HG03064 (cell line): ENCODE measurements around the gene TEKTIP1.

ENCODE experiments used
- ATAC-seq: cut with Tn5 transposase; IDR thresholded peaks from one replicate; pipeline ENCODE4 v1.9.1; 2021; ENCODE audit warnings: low read depth; ENCODE audit not compliant: unreplicated experiment

The TEKTIP1 gene

DNA sequence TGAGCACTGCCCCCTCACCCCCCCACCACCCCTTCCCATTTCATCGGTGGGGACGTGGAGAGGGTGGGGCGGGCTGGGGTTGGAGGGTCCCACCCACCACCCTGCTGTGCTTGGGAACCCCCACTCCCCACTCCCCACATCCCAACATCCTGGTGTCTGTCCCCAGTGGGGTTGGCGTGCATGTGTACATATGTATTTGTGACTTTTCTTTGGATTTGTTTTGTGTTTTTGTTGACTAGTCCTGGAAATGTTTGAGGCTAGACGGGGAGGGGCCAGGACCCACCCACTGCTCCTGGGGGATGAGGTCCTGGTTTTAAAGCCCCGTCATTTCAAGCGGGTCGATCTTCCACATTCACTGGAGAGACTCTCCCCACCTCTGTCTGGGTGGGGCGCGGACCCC lies 3.0 kb upstream of the TEKTIP1 start:
- no peak for ATAC-seq

DNA sequence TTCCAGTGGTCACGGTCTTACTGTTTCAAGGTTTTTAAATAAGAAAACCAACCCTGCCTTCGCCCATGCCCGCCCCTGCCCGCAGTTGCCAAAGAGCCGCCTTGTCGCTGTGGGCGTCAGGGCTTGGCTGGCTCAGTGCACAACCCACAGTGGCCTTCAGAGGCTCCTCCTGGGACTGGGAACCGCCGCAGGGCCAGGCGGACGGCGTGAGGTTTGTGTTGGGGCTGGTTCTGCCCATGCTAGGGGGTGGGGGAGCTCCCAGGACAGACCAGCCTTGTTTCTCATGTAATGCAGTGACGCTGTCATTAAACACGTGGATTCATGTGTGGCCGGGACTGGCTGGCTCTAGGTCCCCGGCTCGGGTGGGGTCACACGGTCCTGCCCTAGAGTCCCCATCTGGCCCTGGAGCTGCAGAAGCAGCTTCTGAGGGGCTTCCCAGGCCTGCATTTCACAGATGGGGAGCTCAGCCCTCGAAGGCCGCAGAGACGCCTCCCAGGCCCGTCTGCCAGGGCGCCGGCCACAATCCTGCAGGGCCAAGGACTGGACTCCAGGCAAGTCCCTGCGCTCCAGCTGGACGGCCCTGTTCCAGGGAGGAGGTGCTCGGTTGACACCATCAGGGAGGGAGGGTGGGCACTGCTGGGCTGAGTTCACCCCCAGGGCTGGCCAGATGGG lies 2.4 kb upstream of the TEKTIP1 start:
- no peak for ATAC-seq

DNA sequence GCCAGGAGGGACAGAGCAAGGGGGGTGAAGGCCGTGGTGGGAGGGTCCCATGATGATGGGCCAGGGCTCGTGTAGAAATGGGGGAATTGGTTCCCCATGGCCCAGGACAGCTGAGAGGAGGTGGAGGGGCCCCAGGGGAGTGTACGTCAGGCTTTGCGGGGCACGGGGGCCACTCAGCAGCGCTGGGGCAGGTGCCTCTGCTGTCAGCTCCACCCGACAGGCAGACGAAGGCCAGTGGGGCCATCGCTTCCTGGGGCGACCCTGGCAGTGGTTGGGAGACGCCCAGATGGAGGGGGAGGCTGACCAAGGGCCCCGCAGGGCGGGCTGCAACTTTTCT lies 1.9 kb upstream of the TEKTIP1 start:
- ATAC-seq, result no peak

DNA sequence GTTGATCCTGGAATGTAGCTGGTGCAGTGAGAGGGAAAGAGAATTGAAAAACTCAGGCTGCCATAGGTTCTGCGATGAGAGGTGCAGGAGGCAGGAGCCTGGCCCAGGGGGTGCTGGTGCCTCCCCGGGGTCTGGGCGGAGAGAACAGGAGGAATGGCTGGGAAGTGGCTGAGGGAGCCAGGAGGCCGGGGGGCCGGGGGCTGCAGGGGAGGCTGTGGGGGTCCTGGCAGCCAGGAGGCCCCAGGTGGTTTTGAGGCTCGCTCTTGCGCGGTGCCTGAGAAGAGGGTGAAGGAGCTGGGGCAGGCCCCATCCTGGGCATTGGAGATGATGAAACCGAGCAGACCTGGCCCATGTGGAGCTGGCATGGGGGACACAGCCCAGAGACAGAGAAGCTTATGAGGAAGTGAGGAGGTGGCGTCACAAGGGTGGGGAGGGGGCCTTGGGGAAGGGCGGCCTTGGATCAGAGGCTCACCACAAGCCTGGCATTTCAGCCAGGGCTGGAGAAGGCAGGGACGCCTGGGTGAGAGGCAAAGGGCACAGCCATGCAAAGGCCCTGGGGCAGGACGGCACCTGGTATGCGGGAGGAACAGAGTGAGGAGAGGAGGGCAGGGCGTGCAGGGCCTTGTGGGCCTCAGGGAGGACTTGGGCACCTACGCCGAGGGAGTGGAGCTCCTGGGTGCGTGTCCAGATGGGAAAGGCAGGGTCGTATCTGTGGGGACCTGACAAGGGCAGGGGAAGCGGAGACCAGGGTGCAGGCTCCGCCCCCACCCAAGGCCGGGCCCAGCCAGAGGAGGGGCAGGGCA lies 1.3 kb upstream of the TEKTIP1 start:
- ATAC-seq, result no peak

DNA sequence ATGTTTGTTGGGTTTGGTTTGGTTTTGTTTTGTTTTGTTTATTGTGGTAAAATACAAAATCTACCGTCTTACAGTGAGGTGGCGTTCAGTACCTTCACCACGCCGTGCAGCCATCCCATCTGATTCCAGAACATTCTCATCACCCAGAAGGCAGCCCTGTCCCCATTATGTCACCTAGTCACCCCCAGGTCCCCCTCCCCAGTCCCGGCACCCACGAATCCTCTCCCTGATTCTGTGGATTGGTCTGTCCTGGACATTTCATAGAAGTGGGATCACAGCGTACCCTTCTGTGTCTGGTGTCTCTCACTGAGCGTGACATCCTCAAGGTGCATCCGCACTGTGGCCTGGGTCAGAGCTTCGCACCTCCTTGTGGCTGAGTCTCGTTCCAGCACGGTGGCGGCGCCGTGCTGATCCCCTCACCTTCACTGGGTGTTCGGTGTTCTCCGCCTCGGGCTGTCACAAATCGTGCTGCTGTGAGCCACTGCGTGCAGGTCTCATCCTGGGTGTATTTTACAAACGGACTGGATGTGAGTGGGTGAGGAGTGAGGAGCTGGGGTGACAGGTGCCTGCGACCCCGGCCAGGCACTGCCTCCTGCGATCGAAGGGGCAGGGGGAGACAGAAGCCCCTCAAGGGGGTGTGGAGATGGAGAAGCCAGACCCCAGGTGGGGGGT lies 580 bp upstream of the TEKTIP1 start:
- no peak for ATAC-seq

DNA sequence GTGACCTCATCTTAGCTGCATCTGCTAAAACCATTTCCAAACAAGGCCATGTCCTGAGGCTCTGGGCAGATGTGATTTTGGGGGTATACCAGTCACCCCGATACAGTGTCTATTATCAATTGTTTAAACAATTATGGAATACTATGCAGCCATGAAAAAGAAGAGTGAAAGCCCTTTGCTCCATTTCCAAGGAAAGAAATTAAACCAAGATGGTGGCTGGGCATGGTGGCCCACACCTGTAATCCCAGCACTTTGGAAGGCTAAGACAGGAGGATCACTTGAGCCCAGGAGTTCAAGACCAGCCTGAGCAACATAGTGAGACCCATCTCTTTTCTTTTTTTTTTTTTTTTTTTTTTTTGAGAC lies 763 bp downstream of the TEKTIP1 start:
- ATAC-seq, result no peak

DNA sequence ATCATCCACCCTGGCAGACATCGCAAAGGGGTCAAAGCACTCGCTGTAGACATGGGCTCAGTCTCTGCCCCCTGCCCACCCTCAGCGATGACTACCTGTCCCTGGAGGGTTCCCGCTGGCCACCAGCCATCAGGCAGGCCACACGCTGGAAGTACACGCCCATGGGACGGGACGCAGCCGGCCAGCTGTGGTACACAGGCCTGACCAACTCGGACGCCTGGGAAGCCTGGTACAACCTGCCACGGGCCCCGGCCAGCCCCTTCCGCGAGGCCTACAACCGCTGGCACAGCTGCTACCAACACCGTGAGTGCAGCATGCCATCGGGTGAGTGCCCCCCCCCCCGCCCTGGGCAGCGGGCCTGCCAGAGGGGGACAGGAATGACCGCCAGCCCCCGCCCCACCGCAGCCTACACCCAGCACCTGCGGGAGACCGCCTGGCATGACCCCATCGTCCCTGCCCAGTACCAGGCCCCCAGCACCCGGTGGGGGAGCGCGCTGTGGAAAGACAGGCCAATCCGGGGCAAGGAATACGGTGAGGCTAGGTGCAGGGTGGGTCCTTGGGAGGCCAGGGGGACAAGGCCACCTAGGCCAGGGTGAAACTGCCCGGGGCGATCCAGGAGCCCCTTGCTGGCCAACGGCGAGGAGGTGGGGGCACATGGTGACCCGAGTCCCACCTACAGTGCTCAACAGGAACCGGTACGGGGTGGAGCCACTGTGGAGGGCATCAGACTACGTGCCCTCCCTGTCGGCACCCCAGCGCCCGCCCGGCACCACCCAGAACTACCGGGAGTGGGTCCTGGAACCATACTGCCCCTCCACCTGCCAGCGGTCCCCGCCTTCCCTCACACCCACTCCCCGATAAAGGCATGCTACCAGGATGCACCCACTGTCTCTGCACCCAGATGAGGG lies 4.4 kb downstream of the TEKTIP1 start:
- ATAC-seq, result no peak

DNA sequence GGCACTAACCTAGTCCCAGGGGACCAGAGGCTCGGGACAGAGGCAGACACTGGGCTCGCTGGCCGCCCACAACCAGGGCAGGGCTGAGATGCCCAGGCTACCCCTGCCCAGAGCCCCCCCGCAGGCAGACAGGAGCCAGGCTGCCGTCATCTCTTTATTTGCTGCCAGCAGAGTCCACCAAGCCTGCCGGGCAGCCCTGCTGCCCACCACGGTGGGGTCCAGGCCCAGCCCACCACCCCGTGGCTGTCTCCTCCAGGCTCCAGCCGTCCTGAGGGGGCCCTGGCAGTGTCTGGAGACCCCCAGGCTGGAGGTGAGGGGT lies 5.0 kb downstream of the TEKTIP1 start:
- ATAC-seq, result no peak

DNA sequence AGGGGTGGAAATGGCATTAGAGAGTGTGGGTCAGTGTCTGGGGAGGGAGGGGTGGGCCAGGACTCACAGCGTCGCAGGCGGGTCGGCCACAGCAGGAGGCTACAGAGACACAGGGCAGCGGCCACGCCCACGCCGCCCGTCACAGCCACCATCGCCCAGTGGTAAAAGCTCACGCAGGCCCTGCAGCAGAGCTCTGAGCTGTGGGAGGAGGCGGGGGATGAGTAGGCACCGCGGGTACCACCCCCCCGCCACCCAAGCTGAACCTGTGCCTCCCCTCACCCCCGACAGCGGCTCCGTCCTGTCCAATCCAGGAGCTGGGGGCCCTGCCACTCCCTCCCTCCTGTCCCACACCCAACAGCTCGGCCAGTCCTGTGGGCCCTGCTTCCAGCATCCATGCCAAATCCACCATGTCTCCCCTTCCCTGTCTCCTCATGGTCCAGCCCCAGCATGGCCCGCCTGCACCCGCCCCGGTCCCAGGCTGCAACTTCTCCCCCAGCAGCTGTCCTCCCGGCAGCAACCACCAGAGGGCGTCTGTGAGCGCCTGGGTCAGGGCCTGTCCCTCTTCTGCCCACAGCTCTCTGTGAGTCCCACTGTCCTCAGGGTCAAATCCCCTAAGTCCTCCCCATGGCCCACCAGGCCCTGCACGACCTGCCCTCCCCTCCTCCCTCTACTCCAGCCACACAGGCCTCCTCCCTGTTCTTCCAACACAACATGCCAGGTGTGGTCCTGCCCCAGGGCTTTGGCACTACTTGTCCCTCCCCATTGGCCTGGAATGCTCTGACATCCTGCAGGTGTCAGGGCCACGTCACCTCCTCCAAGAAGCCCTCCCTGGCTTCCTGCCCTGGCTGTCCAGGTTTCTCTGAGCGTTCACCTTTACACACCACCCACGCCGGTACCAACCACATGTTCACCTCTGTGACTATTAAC lies 6.0 kb downstream of the TEKTIP1 start:
- no peak for ATAC-seq

DNA sequence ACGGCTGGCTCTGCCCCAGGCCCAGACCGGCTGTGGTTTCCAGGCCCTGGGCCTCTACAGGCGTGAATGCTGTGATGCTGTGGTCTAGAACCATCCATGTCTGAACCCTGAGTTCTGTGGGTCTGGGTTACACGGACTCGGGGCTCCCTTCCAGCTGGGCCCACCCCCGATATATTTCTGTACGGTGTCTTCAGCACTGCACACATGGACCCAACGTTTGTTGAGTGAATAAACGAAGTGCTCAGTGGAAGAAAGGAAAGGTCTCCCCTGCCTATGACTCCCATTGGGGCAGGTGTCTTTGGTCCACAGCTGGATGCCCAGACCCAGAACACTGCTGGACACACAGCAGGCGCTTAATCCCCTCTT lies 6.7 kb downstream of the TEKTIP1 start:
- no peak for ATAC-seq

DNA sequence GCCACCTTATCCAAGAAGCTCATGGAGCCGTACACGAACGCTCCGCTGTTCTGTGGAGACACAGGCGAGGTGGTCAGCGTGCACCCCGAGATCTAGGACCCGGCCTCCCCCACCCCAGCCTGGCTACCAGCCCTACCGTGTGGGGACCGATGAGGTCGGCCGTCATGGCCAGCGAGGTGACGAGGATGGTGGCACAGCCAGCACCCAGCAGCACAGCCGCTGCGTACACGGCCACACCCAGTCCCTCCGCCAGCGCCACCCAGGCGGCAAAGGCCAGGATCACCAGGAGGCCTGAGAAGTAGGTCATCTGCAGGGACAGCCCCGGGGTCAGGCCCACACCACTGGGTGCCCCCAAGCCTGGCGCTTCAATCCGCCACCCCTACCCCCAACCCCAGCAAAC lies 7.1 kb downstream of the TEKTIP1 start:
- no peak for ATAC-seq

DNA sequence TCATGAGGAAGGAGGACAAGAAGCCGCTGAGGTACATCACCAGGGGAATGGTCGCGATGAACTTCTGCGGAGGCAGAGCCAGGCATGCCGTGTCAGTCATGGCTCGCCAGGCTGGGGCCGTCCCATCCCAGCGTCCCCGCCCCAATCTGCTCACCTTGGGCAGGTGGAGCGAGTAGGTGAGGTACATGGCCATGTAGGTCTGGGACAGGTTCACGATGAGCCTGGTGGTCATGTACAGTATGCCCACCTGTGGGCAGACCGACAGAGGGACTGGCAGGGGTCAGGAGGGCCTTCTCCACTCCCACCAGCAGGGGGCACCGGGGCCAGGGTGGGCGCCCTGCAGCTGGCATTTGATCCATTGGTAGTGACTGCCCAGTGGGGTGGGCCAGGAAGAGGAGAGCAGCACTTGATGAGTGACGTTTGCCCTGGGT lies 8.3 kb downstream of the TEKTIP1 start:
- ATAC-seq, result no peak

DNA sequence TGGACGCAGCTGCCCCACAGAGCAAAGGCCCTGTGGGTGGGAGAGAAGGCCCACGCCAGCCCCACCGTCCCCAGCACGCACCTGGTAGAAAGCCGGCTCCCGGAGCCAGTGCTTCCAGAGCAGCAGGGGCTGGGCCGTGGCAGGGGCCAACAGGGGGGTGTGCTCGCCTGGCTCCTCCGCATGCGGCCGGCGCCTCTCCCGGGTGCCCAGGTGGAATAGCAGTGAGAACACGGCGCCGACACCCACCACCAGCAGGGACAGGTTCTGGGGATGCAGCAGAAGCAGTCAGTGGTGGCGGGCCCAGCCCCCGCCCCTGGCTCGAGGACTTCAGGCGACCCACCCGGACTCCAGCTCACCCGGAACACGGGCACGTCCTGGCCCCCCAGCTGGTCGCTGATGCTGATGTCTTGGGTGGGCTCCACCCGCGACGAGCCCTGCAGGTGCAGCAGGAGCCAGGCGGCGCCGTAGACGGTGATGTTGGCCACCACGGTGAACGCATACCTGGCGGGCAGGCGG lies 8.9 kb downstream of the TEKTIP1 start:
- ATAC-seq, result no peak

DNA sequence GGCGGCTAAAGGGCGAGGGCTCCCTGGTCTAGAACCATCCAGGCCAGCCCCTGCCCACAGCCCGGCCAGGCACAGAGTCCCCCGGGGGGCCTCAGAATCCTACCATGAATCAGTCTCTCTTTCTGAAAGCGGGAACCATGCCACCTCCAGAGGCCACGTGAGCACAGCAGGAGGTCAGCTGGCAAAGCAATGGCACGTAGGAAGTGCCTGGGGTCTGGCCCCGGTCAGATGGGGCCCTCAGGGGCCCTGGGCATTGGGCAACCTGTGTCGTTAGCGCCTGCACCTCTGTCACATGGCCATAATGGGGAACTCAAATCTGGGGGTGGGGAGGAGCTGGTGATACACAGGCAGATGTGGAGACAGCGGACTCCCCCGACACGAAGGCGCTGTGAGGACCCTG lies 9.6 kb downstream of the TEKTIP1 start:
- ATAC-seq, result no peak

DNA sequence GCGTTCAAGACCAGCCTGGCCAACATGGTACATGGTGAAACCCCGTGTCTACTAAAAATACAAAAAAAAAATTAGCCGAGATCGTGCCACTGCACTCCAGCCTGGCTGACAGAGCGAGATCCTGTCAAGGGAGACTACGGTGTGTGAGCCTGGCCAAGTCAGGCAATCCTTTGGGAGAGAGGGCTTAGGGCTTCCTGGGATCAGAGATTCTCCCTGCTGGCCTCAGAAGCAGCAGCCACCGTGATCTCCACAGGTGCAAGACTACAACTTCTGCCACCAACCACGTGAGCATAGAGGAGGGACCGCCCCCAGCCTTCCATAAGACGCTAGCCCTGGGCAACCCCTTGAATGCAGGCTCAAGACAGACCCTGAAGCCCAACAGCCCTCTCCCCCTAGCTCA lies 10.8 kb downstream of the TEKTIP1 start:
- no peak for ATAC-seq

DNA sequence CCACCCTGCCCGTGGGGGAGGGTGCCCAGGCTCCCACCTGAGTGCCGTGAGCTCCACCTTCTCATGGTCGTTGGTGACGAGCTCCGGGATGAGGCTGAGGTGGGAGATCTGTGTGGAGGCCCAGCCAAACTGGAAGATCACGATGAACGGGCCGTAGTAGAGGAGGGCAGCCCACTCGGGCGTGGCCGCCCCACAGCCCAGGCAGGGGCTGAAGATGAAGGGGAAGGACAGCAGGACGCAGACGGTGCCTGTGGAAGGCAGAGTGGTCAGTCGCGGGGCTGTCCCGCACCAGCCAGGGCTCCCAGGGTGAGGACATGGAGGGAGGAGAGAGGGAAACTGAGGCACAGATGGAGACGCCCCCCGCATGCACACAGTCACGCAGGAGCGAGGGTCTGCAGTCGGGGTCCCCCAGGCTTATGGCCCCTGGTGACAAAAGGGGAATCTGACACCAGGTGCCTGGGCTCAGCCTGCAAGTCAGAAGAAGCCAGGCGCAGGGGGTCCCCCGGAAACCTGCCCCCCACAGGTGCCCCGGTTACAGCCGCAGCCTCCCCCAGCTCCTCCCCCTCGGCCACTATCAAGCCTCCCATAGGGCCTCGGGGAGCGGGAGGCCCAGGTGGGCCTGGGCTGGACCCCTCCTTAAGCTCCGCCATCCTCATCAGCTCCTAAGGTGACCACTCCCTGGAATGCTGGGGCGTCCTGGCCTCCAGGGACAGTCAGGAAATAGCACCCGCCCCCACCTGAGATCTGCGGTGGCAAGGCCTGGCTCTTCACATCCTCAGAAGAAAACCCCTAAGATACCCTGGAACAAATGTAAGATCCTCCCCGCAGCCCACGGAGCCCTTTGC lies 12.2 kb downstream of the TEKTIP1 start:
- no peak for ATAC-seq

DNA sequence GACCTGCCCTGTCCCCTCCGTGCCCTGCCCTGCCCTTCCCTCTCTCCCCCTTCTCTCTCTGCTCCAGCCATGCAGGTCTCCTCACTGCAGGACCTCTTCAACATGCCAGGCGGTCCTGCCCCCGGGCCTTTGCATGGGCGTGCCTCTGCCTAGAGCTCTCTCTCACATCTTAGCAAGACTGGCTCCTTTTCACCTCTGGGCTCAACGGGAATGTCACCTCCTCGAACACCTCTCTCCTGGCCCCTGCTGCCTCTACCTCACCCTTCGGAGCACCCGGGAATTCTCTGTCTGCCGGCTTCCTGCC lies 12.8 kb downstream of the TEKTIP1 start:
- no peak for ATAC-seq

DNA sequence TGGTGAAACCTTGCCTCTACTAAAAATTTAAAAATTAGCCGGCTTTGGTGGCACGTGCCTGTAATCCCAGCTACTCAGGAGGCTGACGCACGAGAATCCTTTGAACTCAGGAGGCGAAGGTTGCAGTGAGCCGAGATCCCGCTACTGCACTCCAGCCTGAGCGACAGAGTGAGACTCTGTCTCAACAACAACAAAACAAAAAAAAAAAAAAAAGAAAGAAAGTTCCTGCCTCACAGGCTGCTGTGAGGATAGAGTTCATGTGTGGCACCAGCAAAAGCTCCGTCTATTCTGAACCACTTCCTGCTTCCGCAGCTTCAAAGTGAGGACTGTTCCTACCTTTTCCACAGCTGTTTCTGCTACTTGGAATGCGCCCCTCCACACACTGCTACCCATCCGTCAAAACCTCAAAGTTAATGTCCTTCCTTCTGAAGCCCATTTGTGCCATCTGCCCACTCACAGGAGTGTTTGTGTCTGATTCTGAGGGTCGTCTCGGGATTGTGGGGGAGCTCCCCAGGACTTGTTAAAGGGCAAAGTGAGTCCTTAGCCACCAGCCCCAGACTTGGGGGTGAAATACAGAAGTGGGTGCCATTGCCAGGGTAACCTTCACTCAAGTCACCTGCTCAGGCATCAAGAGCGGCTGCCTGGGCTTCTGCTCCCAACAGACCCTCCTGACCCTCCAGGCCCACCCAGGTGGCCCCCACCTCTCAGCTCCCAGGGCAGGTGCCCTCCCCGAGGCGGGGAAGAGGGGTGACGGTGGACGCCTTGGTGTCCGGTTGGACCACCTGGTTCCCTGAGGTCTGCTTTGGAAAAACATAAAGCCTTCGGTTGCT lies 15.5 kb downstream of the TEKTIP1 start:
- no peak for ATAC-seq
